GM12891 (cell line): ENCODE results near the gene RAB3C.
"Not testable (repeated sequence)": the region's sequence is repeated elsewhere in the genome, so short reads cannot be mapped to it uniquely, and the experiment has no call there.

Source experiments
- PAX5 ChIP-seq: IDR thresholded peaks from 2 replicates; pipeline ENCODE4 v1.6.1; 2011; ENCODE audit warnings: low read length, moderate library complexity, mild to moderate bottlenecking; ENCODE audit not compliant: insufficient read depth, severe bottlenecking
- POLR2A ChIP-seq: IDR thresholded peaks from 2 replicates; pipeline ENCODE4 v1.6.1; 2011; ENCODE audit warnings: low read depth, low read length, control low read depth
- POLR2AphosphoS5 ChIP-seq: IDR thresholded peaks from 2 replicates; pipeline ENCODE4 v1.6.1; 2011; ENCODE audit warnings: low read depth, low read length, control low read depth
- POU2F2 ChIP-seq: IDR thresholded peaks from 2 replicates; pipeline ENCODE4 v1.6.1; 2011; ENCODE audit warnings: low read depth, mild to moderate bottlenecking, control low read depth, low read length, moderate library complexity
- SPI1 ChIP-seq: IDR thresholded peaks from 2 replicates; pipeline ENCODE4 v1.6.1; 2011; ENCODE audit warnings: low read depth, low read length, control low read depth
- TAF1 ChIP-seq: IDR thresholded peaks from 2 replicates; pipeline ENCODE4 v1.6.1; 2011; ENCODE audit warnings: low read depth, low read length, control low read depth

- not testable (repeated sequence) for TF ChIP-seq POLR2A, POLR2AphosphoS5, TAF1, POU2F2, SPI1, PAX5
Observed at GRCh38 chr5:58563016-58563700, 19.7 kb upstream of the RAB3C start.
